Astrocyte of the cerebellum (primary cell): Measurements from ENCODE around the gene SNAPC4.

ENCODE experiments used
- DNase-seq: peaks from one replicate; pipeline ENCODE4 v3.0.0-alpha.2; 2011; ENCODE audit warnings: low read depth
- H3K4me3 ChIP-seq: 2 replicates; pipeline ENCODE4 v1.5.1; 2011; ENCODE audit warnings: mild to moderate bottlenecking, low read depth, low read length, moderate library complexity
- CTCF ChIP-seq: IDR thresholded peaks from 2 replicates; pipeline ENCODE4 v1.5.1; 2012; ENCODE audit warnings: low read length, low read depth, moderate library complexity, mild to moderate bottlenecking; ENCODE audit errors: missing control alignments
- in situ Hi-C: cut with HindIII; loops from 2 replicates; pipeline ENCODE4 v1.10.0; 2017; ENCODE audit warnings: low sequenced_read_pairs

Gene SNAPC4

GRCh38 chr9:136395020-136395340, 5.0 kb downstream of the SNAPC4 start:
- in situ Hi-C loops: no loop called here
- DNase-seq: no peak
- TF ChIP-seq CTCF: no peak
- no peak overlapping the region for H3K4me3 ChIP-seq

GRCh38 chr9:136394312-136395019, 5.5 kb downstream of the SNAPC4 start:
- TF ChIP-seq CTCF: no peak
- in situ Hi-C loops: no loop called here
- no peak for DNase-seq
- H3K4me3 ChIP-seq: no peak overlapping the region

- DNase-seq: no peak
- in situ Hi-C loops: no loop called here
- H3K4me3 ChIP-seq: no peak overlapping the region
- TF ChIP-seq CTCF: no peak
These were observed 6.4 kb downstream of the SNAPC4 start for GRCh38 chr9:136393531-136393930.

- in situ Hi-C loops: no loop called here
- DNase-seq: no peak
- TF ChIP-seq CTCF: no peak
- no peak overlapping the region for H3K4me3 ChIP-seq
These were observed 7.2 kb downstream of the SNAPC4 start for GRCh38 chr9:136392538-136393449.

GRCh38 chr9:136391737-136392537, 8.0 kb downstream of the SNAPC4 start:
- no peak overlapping the region for H3K4me3 ChIP-seq
- no peak for TF ChIP-seq CTCF
- DNase-seq: no peak
- in situ Hi-C loops: no loop called here

GRCh38 chr9:136389396-136389795, 10.6 kb downstream of the SNAPC4 start:
- DNase-seq: no peak
- no peak for TF ChIP-seq CTCF
- in situ Hi-C loops: no loop called here
- no peak overlapping the region for H3K4me3 ChIP-seq
